RWPE2 (cell line): ENCODE results near the gene HLCS.

ENCODE experiments used
- ATAC-seq: fragments of 200-7000 bp; cut with Tn5 transposase; 3 replicates; pipeline ENCODE4 v1.9.1; 2021; ENCODE audit warnings: low read depth
- DNase-seq: peaks from one replicate; pipeline ENCODE4 v3.0.0-alpha.2; 2020; ENCODE audit warnings: low spot score
- H3K27ac ChIP-seq: fragments of 450-650 bp; 2 replicates; pipeline ENCODE4 v1.5.1; 2017; ENCODE audit warnings: mild to moderate bottlenecking; ENCODE audit not compliant: poor library complexity, severe bottlenecking
- H3K27me3 ChIP-seq: fragments of 250-450 bp; sonication (Bioruptor Pico); 2 replicates; pipeline ENCODE4 v1.5.1; 2021; ENCODE audit warnings: mild to moderate bottlenecking, moderate library complexity; ENCODE audit not compliant: insufficient read depth, poor library complexity, severe bottlenecking
- H3K36me3 ChIP-seq: fragments of 250-450 bp; sonication (Bioruptor Pico); 2 replicates; pipeline ENCODE4 v1.5.1; 2020; ENCODE audit warnings: low read depth, mild to moderate bottlenecking, moderate library complexity
- H3K4me1 ChIP-seq: fragments of 250-450 bp; sonication (Bioruptor Pico); 2 replicates; pipeline ENCODE4 v1.5.1; 2021; ENCODE audit warnings: mild to moderate bottlenecking, moderate library complexity; ENCODE audit not compliant: insufficient read depth, poor library complexity, severe bottlenecking
- H3K4me3 ChIP-seq: fragments of 250-450 bp; sonication (Bioruptor Pico); 2 replicates; pipeline ENCODE4 v1.5.1; 2021; ENCODE audit warnings: mild to moderate bottlenecking, moderate library complexity; ENCODE audit not compliant: severe bottlenecking
- H3K9me3 ChIP-seq: fragments of 250-450 bp; sonication (Bioruptor Pico); 2 replicates; pipeline ENCODE4 v1.5.1; 2021; ENCODE audit warnings: mild to moderate bottlenecking, moderate library complexity; ENCODE audit not compliant: severe bottlenecking
- CTCF ChIP-seq: fragments of 450-650 bp; IDR thresholded peaks from one replicate; pipeline ENCODE4 v1.5.1; 2017; ENCODE audit warnings: mild to moderate bottlenecking, moderate library complexity; ENCODE audit not compliant: poor library complexity, severe bottlenecking

The HLCS gene

GRCh38 chr21:36936361-36937135, 29.9 kb downstream of the HLCS start:
- no peak for TF ChIP-seq CTCF
- no peak for DNase-seq
- peaks cover 43% of the 10 kb centered on the region for H3K36me3 ChIP-seq

GRCh38 chr21:36934864-36935420, 31.5 kb downstream of the HLCS start:
- no peak overlapping the region for H3K4me3 ChIP-seq
- H3K9me3 ChIP-seq = no peaks in the 10 kb centered on the region
- H3K27me3 ChIP-seq = no peaks in the 10 kb centered on the region
- no peak overlapping the region for H3K27ac ChIP-seq
- DNase-seq (no peak), ATAC-seq (no peak)
- peaks cover 39% of the 10 kb centered on the region for H3K36me3 ChIP-seq
- peaks cover 2% of the 10 kb centered on the region for H3K4me1 ChIP-seq
- TF ChIP-seq CTCF = no peak

More at GRCh38 chr21:36936361-36937135, 29.9 kb downstream of the HLCS start:
- ATAC-seq = no peak
- Histone ChIP-seq H3K27me3 (no peaks in the 10 kb centered on the region), H3K27ac (no peak overlapping the region), H3K4me1 (no peaks in the 10 kb centered on the region), H3K4me3 (no peak overlapping the region), H3K9me3 (no peaks in the 10 kb centered on the region)

- Histone ChIP-seq H3K27ac (no peak overlapping the region), H3K4me3 (no peak overlapping the region), H3K9me3 (no peaks in the 10 kb centered on the region), H3K4me1 (peaks cover 10% of the 10 kb centered on the region), H3K27me3 (no peaks in the 10 kb centered on the region), H3K36me3 (peaks cover 28% of the 10 kb centered on the region)
- ATAC-seq (no peak), DNase-seq (no peak)
- TF ChIP-seq CTCF = no peak
These were observed 34.2 kb downstream of the HLCS start for GRCh38 chr21:36932161-36932816.

GRCh38 chr21:36929622-36930021, 36.8 kb downstream of the HLCS start:
- Histone ChIP-seq H3K27me3 (no peaks in the 10 kb centered on the region), H3K27ac (peak overlapping the region; percentile 49), H3K4me1 (peaks cover 10% of the 10 kb centered on the region), H3K4me3 (no peak overlapping the region), H3K9me3 (no peaks in the 10 kb centered on the region), H3K36me3 (peaks cover 20% of the 10 kb centered on the region)
- ATAC-seq (peak; percentile 49), DNase-seq (peak; percentile 76)
- TF ChIP-seq CTCF = peak; percentile 57
